Measurements from ENCODE around the gene CTTNBP2.

Gene CTTNBP2

DNA sequence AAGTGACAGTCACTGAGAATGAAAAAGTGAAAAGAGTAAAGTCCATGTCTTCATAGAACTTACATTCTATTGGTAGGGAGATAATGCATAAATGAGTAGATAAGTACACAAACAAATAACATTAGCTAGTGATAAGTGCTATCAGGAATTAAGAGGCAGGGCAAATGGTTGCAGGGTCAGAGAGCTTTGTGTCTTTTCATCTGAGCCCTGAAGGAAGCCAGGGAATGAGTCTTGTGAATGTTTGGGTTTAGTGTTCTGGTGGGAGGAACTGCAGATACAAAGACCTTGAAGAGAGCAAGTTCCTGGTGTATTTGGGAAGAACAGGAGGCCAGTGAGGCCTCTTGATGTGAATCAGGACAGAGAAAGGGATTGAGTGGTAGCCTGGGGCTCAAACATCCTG, 183.8 kb downstream of the CTTNBP2 start:
- no peak for DNase-seq

GRCh38 chr7:117688126-117688525, 185.1 kb downstream of the CTTNBP2 start:
- DNase-seq: no peak

GRCh38 chr7:117686311-117686935, 186.8 kb downstream of the CTTNBP2 start:
- DNase-seq: no peak

- no peak for DNase-seq
These were observed 187.4 kb downstream of the CTTNBP2 start for GRCh38 chr7:117685795-117686194.

GRCh38 chr7:117683430-117684175, 189.6 kb downstream of the CTTNBP2 start:
- no peak for DNase-seq

DNA sequence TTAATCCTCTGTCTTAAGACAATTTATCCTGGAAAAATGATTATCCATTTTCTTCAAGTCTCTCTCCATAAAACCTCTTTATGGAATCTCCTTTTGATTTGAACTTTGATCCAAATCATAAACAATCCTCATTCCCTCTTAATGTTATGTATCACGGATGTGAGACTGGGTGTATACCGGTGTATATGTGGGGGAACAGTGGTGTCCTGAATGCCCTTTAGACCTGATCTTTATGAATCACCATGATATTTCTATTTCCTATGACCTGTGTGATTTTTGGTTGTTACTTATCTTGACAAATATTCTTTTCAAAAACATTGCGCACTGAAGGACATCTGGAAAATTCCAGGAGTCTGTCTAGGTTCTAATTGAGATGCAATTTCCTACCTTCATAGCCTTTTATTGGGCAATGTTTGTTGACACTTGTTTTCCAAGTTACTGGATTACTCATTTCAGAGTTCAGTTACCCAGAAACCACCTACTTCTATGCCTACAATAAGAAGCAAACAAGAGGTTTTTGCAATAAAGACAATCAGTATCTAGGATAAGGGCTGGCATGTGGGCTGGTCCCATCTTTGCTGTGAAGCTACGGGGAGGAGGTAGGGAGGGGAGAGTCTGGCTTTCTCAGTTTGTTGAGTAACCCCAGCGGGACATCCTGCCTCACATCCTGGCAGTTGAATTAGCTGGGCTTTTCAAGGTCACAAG, 190.4 kb downstream of the CTTNBP2 start:
- no peak for DNase-seq

- no peak for DNase-seq
These were observed 194.1 kb downstream of the CTTNBP2 start for GRCh38 chr7:117679120-117679519.

- no peak for DNase-seq
These were observed 197.5 kb downstream of the CTTNBP2 start for GRCh38 chr7:117675497-117676435.

- DNase-seq: no peak
These were observed 198.6 kb downstream of the CTTNBP2 start for GRCh38 chr7:117674617-117675016.

DNA sequence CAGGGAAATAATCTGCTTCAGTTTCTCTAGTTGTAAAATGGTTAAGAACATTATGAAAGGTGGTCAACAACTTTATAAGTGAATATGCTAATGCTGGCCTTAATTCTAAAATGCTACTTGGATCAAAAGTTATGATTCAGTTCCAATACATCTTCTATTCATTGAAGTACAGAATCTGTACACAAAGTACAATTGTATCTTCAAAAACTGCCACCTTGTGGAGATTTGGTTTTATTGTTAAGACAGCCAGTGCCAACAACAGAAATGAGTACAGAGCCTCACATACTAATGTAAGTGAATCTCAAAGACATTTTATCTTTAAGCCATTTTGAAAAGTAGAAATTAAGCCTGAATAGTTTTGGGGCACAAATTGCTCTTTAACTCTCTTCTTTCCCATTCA, 199.4 kb downstream of the CTTNBP2 start:
- no peak for DNase-seq

DNA sequence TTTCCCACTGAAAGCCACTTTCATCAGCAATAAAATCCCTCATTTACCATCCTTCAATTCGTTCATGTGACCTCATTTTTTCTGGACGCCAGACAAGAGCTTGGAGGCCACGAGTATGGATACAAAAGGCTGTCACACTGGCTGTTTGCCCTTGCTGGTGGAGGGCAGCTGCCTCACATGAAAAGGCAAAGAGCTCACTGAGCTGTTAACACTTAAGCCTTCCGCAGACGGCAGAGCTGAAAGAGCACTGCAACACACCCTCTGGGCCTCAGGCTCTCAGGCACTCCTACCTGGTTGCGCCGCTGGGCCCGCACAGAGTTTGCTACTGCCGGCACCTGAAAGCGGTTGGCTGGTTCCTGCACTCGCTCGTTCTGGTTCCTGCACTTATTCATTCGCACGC, 199.9 kb downstream of the CTTNBP2 start:
- DNase-seq: peak; percentile 42

GRCh38 chr7:117672453-117672852, 200.8 kb downstream of the CTTNBP2 start:
- no peak for DNase-seq

GRCh38 chr7:117669818-117670217, 203.4 kb downstream of the CTTNBP2 start:
- DNase-seq: no peak

- no peak for DNase-seq
These were observed 205.8 kb downstream of the CTTNBP2 start for GRCh38 chr7:117667456-117667855.

DNA sequence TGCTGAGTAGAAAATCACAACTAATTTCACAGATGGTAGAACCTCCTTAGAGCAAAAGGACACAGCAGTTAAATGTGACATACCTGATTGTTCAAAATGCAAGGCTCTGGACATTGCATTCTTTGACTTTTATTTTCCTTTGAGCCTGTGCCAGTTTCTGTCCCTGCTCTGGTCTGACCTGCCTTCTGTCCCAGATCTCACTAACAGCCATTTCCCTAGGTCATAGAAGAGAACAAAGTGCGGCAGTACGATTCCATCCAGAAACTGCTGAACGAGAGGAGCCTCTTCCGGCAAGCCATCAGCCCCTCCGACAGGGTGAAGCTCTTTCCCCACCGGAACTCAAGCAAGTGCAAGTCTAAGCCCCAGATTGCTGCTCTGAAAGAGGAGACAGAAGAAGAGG, 206.6 kb downstream of the CTTNBP2 start:
- no peak for DNase-seq

DNA sequence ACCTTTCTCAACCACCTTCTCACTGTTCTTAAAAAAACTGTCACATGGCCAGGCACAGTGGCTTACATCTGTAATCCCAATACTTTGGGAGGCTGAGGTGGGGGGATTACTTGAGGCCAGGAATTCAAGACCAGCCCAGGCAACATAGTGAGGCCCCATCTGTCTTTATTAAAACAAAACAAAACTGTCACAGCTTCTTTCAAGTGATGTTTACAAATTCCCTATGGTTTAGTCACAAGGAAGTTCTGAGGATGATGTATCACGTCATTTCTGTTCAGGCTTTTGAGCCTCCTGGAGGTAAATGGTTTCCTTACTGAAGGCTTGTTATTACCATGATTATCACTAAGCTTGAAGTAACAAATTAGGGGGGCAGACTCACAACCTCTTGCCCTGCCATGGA, 207.2 kb downstream of the CTTNBP2 start:
- DNase-seq: no peak

DNA sequence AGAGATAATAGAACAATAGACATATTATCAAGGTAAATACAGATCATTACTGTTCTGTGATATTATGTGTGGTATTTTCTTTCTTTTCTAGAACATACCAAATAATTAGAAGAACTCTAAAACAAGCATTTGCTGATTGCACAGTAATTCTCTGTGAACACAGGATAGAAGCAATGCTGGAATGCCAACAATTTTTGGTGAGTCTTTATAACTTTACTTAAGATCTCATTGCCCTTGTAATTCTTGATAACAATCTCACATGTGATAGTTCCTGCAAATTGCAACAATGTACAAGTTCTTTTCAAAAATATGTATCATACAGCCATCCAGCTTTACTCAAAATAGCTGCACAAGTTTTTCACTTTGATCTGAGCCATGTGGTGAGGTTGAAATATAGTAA, 207.9 kb downstream of the CTTNBP2 start:
- DNase-seq: no peak

DNA sequence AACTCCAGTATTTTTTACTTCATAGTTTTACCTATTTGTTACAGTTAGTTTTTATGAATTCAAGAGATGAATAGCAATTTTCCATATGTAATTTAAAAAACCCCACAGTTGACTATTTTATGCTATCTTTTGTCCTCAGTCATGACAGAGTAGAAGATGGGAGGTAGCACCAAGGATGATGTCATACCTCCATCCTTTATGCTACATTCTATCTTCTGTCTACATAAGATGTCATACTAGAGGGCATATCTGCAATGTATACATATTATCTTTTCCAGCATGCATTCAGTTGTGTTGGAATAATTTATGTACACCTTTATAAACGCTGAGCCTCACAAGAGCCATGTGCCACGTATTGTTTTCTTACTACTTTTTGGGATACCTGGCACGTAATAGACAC, 209.2 kb downstream of the CTTNBP2 start:
- DNase-seq: no peak

GRCh38 chr7:117661328-117661727, 211.9 kb downstream of the CTTNBP2 start:
- DNase-seq: no peak

All from right kidney (tissue), 1 donor.